Measurements from ENCODE around the gene E4F1.

DNA sequence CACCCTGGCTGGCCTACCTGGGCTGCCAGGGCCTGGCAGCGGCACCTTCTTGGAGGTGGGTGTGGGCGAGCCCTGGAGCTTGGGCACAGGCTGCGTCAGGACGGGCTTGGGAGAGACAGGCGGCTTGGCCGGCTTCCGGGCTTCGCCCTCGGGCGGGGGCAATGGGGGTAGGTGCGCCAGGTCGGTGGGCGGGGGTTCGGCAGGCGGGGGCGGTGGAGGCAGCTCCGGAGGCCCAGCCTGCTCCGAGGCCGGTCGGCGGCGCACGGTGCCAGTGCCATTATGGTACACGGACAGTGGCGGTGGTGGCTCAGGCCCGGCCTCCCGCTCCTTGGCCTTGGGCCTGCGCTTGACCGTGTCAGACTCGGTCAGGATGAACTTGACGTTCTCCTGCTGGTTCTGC, 43.8 kb upstream of the E4F1 start:
- TF ChIP-seq, protein P1, sequence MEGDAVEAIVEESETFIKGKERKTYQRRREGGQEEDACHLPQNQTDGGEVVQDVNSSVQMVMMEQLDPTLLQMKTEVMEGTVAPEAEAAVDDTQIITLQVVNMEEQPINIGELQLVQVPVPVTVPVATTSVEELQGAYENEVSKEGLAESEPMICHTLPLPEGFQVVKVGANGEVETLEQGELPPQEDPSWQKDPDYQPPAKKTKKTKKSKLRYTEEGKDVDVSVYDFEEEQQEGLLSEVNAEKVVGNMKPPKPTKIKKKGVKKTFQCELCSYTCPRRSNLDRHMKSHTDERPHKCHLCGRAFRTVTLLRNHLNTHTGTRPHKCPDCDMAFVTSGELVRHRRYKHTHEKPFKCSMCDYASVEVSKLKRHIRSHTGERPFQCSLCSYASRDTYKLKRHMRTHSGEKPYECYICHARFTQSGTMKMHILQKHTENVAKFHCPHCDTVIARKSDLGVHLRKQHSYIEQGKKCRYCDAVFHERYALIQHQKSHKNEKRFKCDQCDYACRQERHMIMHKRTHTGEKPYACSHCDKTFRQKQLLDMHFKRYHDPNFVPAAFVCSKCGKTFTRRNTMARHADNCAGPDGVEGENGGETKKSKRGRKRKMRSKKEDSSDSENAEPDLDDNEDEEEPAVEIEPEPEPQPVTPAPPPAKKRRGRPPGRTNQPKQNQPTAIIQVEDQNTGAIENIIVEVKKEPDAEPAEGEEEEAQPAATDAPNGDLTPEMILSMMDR (IDR thresholded peaks at IDR 0.05; ENCODE audit: borderline replicate concordance, extremely low read depth, low read length, poor library complexity, severe bottlenecking) = no peak
- TF ChIP-seq EZH2 (IDR thresholded peaks at IDR 0.05; ENCODE audit: borderline replicate concordance, low read depth, low read length, severe bottlenecking) = no peak
